Measurements from ENCODE around the gene WTIP.

WTIP gene

GRCh38 chr19:34549833-34550232 is 68.3 kb downstream of the WTIP start:
- DNase-seq, result no peak
- intact Hi-C loops (cut with DNase I), result no loop called here

- DNase-seq, result no peak
- intact Hi-C loops (cut with DNase I), result no loop called here
Measured at GRCh38 chr19:34555447-34555846, 73.9 kb downstream of the WTIP start.

- intact Hi-C loops (cut with DNase I), result loop anchor here (2.0 kb wide), 1 partner anchor 156 kb away; no protein-coding TSS in a partner anchor
- peak in 2 of 10 donors; percentile 38 to 48 for DNase-seq
Measured at GRCh38 chr19:34556488-34556887, 74.9 kb downstream of the WTIP start.

- intact Hi-C loops (cut with DNase I), result no loop called here
- no peak for DNase-seq
Measured at GRCh38 chr19:34559045-34559444, 77.5 kb downstream of the WTIP start.

- DNase-seq, result no peak
- intact Hi-C loops (cut with DNase I), result no loop called here
Measured at GRCh38 chr19:34560229-34560628, 78.7 kb downstream of the WTIP start.
